Glutamatergic neuron (in vitro differentiated cells): ENCODE measurements around the gene CRYGN. TPM values are rescaled to one million over a fixed set of nuclear protein-coding genes. Genes with fewer than 3 reads are reported as not detected.

Experiments used
- DNase-seq: peaks from one replicate; pipeline ENCODE4 v3.0.0; 2022
- H3K27ac Mint-ChIP-seq: one replicate; pipeline ENCODE4 v1.8.0; 2020; ENCODE audit warnings: mild to moderate bottlenecking, mixed read lengths, inconsistent platforms; ENCODE audit not compliant: unreplicated experiment
- H3K27me3 Mint-ChIP-seq: one replicate; pipeline ENCODE4 v1.8.0; 2020; ENCODE audit warnings: mild to moderate bottlenecking, moderate library complexity, mixed read lengths, inconsistent platforms; ENCODE audit not compliant: unreplicated experiment
- H3K36me3 Mint-ChIP-seq: one replicate; pipeline ENCODE4 v1.8.0; 2020; ENCODE audit warnings: mild to moderate bottlenecking, mixed read lengths, inconsistent platforms; ENCODE audit not compliant: unreplicated experiment
- H3K4me1 Mint-ChIP-seq: one replicate; pipeline ENCODE4 v1.8.0; 2020; ENCODE audit warnings: mild to moderate bottlenecking, low read depth, mixed read lengths, inconsistent platforms; ENCODE audit not compliant: unreplicated experiment
- H3K4me3 Mint-ChIP-seq: one replicate; pipeline ENCODE4 v1.8.0; 2020; ENCODE audit warnings: mild to moderate bottlenecking, mixed read lengths, inconsistent platforms; ENCODE audit not compliant: unreplicated experiment
- H3K9me3 Mint-ChIP-seq: one replicate; pipeline ENCODE4 v1.8.0; 2020; ENCODE audit warnings: mild to moderate bottlenecking, moderate library complexity, mixed read lengths, inconsistent platforms; ENCODE audit not compliant: unreplicated experiment
- total RNA-seq: library from RNA; stranded (reverse); fragmentation: NEBNext Ultra II Directional; extraction: Animal tissue kit (Norgen Biotek cat#: 25700); gene quantifications from one replicate; pipeline ENCODE4 v1.2.1, GENCODE V29; 2021; ENCODE audit not compliant: unreplicated experiment
- TF ChIP-seq, protein P1 (sequence below): fragments of 200-600 bp; sonication (generic); IDR thresholded peaks from one replicate; pipeline ENCODE4 v1.5.0; 2021; ENCODE audit not compliant: partially characterized antibody, unreplicated experiment

Gene CRYGN
- total RNA-seq, 1 donor from 2014 or later: not detected

DNA sequence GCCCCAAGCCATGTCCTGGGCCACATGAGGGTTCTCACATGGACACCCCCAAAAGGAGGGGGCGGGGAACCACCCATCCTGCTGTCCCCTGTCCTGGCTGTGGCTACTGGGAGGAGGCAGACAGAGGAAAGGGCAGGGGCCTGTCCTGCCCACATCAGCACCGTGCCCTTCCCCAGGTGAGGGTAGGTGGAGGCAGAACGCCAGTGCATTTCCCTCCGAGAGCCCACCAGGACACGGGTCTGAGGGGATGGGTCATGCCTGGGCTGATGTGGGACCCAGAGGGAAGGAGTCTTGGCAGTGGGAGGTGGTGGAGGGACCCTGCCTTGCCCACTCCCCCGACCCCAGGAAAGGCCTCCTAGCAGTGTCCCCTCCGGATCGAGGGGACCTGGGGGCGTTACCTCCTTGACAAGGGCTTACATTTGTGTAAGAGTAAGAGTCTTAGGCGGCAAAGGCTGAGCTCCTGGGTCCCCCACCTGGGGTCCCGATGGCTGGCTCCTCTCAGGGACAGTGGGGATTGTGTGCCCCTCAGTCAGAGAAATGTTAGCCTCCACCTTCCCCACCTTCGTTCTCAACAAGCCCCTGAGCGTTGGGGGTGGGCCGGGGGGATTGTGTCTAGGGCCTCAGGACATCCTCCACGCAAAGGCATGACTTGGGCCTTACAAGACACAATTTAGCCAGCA, 6.1 kb downstream of the CRYGN start:
- H3K4me1 Mint-ChIP-seq: peaks cover 2% of the 10 kb centered on the region
- H3K4me3 Mint-ChIP-seq: no peak overlapping the region
- TF ChIP-seq, protein P1, sequence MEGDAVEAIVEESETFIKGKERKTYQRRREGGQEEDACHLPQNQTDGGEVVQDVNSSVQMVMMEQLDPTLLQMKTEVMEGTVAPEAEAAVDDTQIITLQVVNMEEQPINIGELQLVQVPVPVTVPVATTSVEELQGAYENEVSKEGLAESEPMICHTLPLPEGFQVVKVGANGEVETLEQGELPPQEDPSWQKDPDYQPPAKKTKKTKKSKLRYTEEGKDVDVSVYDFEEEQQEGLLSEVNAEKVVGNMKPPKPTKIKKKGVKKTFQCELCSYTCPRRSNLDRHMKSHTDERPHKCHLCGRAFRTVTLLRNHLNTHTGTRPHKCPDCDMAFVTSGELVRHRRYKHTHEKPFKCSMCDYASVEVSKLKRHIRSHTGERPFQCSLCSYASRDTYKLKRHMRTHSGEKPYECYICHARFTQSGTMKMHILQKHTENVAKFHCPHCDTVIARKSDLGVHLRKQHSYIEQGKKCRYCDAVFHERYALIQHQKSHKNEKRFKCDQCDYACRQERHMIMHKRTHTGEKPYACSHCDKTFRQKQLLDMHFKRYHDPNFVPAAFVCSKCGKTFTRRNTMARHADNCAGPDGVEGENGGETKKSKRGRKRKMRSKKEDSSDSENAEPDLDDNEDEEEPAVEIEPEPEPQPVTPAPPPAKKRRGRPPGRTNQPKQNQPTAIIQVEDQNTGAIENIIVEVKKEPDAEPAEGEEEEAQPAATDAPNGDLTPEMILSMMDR: no peak
- no peaks in the 10 kb centered on the region for H3K27me3 Mint-ChIP-seq
- no peak for DNase-seq
- no peak overlapping the region for H3K27ac Mint-ChIP-seq
- no peaks in the 10 kb centered on the region for H3K36me3 Mint-ChIP-seq
- peaks cover 5% of the 10 kb centered on the region for H3K9me3 Mint-ChIP-seq

DNA sequence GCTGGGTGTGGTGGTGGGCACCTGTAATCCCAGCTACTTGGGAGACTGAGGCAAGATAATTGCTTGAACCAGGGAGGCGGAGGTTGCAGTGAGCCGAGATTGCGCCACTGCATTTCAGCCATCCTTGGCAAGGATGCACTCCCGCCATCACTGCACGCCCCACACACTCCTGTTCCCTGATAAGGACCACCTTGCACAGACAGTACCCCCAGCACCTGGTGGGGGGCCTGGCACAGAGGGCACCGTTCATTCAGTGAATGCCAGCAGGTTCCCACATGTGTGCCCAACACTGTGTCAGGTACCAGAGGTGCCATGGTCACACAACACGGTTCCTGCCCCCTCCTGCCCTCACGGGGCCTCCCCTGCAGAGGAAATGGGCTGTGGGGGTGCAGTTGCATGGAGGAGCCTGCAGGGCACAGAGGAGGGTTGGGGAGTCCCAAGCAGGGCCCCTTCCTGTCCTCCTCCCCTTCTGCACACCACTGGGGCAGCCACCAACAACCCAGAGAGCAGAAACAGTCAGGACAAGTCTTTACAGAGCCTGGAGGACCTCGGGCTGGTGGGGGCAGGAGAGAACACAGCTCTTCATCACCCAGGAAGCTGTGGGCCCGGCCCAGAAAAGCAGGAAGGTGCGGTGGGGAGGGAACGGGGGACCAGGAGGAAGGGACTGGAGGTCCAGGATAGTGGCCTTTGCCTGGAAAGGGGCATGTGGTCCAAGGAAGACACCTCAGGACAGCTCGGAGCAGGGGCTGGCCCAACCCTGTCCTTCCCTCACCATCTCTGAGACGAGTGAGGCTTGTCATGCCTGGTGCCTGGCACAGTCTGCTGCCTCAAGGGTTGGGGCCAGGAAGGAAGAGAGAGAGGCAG, 7.1 kb downstream of the CRYGN start:
- TF ChIP-seq, protein P1: peak; percentile 13
- H3K27ac Mint-ChIP-seq: no peak overlapping the region
- H3K9me3 Mint-ChIP-seq: peaks cover 5% of the 10 kb centered on the region
- no peaks in the 10 kb centered on the region for H3K36me3 Mint-ChIP-seq
- H3K27me3 Mint-ChIP-seq: no peaks in the 10 kb centered on the region
- no peak for DNase-seq
- peaks cover 6% of the 10 kb centered on the region for H3K4me1 Mint-ChIP-seq
- H3K4me3 Mint-ChIP-seq: no peak overlapping the region

DNA sequence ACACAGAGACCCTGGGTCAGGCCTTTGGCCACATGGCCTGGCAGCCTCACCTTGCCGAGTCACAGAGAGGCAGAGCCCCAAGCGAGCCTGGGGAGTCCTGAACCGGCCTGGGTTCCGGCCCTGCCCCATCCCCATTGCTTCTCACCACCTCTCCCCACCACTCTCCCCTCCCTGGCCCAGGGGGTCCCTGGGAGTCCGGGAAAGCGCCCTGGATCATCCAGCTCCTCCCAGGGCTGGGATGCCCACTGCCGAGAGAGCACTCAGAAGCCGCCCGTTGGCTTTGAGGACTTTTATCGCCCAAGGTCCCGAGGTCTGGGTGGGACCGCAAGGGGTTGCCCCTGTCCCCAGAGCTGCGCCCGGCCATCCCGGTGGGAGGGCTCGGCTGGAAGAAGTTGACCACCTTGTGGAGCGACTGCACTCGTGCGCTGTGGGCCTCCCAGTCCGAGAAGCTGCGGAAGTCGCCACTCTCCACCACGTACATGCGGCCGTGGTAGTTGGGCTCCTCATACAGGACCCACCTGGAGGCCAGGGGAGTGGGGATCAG, 8.1 kb downstream of the CRYGN start:
- Mint-ChIP-seq H3K4me1 (peaks cover 6% of the 10 kb centered on the region), H3K27me3 (peaks cover 1% of the 10 kb centered on the region), H3K9me3 (peaks cover 5% of the 10 kb centered on the region), H3K36me3 (no peaks in the 10 kb centered on the region), H3K27ac (no peak overlapping the region), H3K4me3 (no peak overlapping the region)
- TF ChIP-seq, protein P1: no peak
- DNase-seq: no peak

DNA sequence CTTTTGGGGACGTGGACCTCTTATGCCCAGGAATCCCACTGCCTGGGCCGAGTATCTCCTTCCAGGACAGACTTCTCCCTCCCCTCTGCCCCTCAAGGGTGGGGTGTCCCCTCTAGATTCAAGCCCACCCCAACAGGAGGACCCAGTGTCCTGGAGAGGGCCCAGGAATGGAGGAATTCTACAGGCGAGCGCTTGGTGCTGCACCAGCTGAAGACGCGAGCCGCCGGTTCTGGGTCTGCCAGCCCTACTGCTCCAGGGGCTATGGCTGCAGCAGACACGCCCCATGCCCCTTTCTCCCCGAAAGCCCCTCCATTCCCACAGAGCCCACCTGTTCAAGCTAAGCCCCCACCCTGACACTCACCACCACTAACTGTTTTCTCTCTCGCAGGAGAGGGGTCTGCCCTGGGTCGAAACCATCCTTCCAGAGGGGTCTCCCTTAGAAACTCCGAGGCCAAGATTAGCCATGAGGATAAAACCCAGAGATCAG, 8.6 kb downstream of the CRYGN start:
- H3K4me1 Mint-ChIP-seq: peaks cover 3% of the 10 kb centered on the region

More for the DNA sequence above, 8.6 kb downstream of the CRYGN start:
- TF ChIP-seq, protein P1: no peak
- Mint-ChIP-seq H3K9me3 (peaks cover 5% of the 10 kb centered on the region), H3K4me3 (no peak overlapping the region), H3K27me3 (peaks cover 1% of the 10 kb centered on the region), H3K36me3 (no peaks in the 10 kb centered on the region), H3K27ac (no peak overlapping the region)
- no peak for DNase-seq
